ENCODE results near the gene SORCS2. TPM values are rescaled to one million over a fixed set of nuclear protein-coding genes. Genes with fewer than 3 reads are reported as not detected.

Gene SORCS2
- total and polyA plus RNA-seq, 2 of the 8 experiments (the other 6 are each of a cell fraction or from before 2014, with no cell fraction given): 0.36 to 1.8 TPM

DNA sequence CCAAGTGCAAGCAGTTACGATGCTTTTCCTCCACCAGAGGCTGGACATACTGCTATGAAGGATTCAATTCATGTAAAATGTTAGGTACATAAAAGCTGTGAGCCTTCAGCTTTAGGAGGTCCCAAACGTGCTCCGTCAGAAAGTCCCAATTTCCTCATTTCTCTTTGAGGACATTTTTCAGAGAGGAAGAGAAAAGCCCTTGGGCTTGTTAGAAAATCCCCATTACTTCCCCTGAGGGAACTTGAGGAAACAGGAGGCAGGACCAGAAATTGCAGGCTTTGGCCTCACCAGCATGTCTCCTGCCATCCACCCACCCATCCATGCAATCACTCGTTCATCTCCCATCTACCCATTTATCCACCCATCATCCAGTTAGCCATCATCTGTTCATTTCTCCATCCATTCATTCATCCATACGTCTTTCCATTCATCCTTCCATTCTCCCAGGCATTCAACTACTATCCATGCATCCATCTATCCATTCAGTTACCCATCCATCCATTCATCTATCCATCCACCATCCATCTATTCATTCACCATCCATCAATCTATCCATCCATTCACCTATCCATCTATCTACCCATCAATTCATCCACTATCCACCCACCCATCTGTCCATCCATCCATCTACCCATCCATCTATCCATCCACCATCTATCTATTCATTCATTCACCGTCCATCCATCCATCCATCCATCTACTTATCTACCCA lies 523.8 kb downstream of the SORCS2 start:
- no peak overlapping the region for H4K8ac ChIP-seq (ENCODE audit: extremely low read depth, insufficient read depth, low read length)
- H2BK20ac ChIP-seq (ENCODE audit: low read length): no peak overlapping the region
- H3K9ac ChIP-seq (replicated peaks in 1 of 4; ENCODE audit: extremely low read depth in 1 of 4, low read depth in 3 of 4, low read length in 3 of 4): no peak overlapping the region
- no peaks in the 10 kb centered on the region; a peak in 1 of 4 replicates for H3K9me3 ChIP-seq (ENCODE audit: insufficient read depth in 2 of 2, low read depth in 1 of 2, low read length in 1 of 2)
- peaks cover 8% of the 10 kb centered on the region for H3K23me2 ChIP-seq (ENCODE audit: low read depth, low read length)
- H3K79me2 ChIP-seq (ENCODE audit: control insufficient read depth in 1 of 2, insufficient read depth in 2 of 2, low read length in 2 of 2): no peaks in the 10 kb centered on the region
- no peak overlapping the region for H2BK15ac ChIP-seq (ENCODE audit: low read length)
- no peak overlapping the region for H3K4me3 ChIP-seq (ENCODE audit: extremely low read depth in 1 of 4, insufficient read depth in 2 of 4, low read depth in 3 of 4, low read length in 4 of 4)
- no peak overlapping the region for H4K5ac ChIP-seq (ENCODE audit: insufficient read length, low read depth, low read length)
- H2BK5ac ChIP-seq (ENCODE audit: low read depth, low read length): no peak overlapping the region
- H2BK12ac ChIP-seq (ENCODE audit: low read depth, low read length): no peak overlapping the region
- no peak for FAIRE-seq
- peaks cover 0 to 4% (median 2%) of the 10 kb centered on the region in 4 experiments; a peak in 3 of 7 replicates for H3K27me3 ChIP-seq (replicated peaks in 1 of 4; ENCODE audit: control insufficient read depth in 3 of 4, extremely low read depth in 1 of 4, insufficient read depth in 3 of 4, low read length in 3 of 4)
- H3K23ac ChIP-seq (ENCODE audit: insufficient read length): no peak overlapping the region
- no peak overlapping the region for H2AFZ ChIP-seq (ENCODE audit: low read length)
- H4K20me1 ChIP-seq (replicated peaks in 1 of 2; ENCODE audit: control insufficient read depth in 1 of 2, insufficient read depth in 2 of 2, low read length in 2 of 2): peaks cover 0 to 2% of the 10 kb centered on the region in 2 experiments
- H3K4me2 ChIP-seq (ENCODE audit: insufficient read depth in 1 of 2, low read depth in 2 of 2, low read length in 2 of 2): no peak overlapping the region
- 80 to 100% methylated on average over 2 to 6 of the region's 6 CpGs for WGBS, 2 experiments (ENCODE audit: extremely low coverage in 1 of 2, insufficient coverage in 1 of 2, insufficient read length in 1 of 2, insufficient replicate concordance in 2 of 2, low coverage in 1 of 2, low lambda C conversion rate in 2 of 2, missing lambda C conversion rate in 1 of 2)
- ChIA-PET POLR2A (ENCODE audit: partially characterized antibody) (no interaction called here), CTCF (ENCODE audit: partially characterized antibody) (interaction anchor here (0.7 to 1.6 kb wide), 3 partner anchors 11 to 33 kb away, joined by 3 to 7 read pairs (median 3); no protein-coding TSS in a partner anchor)
- no peak overlapping the region for H3K27ac ChIP-seq (ENCODE audit: low read depth, low read length)
- no peak overlapping the region for H4K91ac ChIP-seq (replicated peaks; ENCODE audit: insufficient read length, low read length)
- no peak for DNase-seq (ENCODE audit: low read depth in 1 of 2, low spot score in 2 of 2)
- no peak overlapping the region for H3K14ac ChIP-seq (ENCODE audit: insufficient read length)
- no peak overlapping the region for H3K18ac ChIP-seq (ENCODE audit: extremely low read depth, low read length)
- H2AK5ac ChIP-seq (ENCODE audit: low read depth, low read length): no peak overlapping the region
- H3K4ac ChIP-seq (replicated peaks; ENCODE audit: insufficient read length, low read depth, low read length): no peak overlapping the region
- H3K36me3 ChIP-seq (ENCODE audit: control insufficient read depth in 2 of 4, insufficient read depth in 4 of 4, low read length in 3 of 4): no peaks in the 10 kb centered on the region
- peaks cover 0 to 3% (median 1%) of the 10 kb centered on the region in 4 experiments; a peak in 4 of 7 replicates for H3K4me1 ChIP-seq (replicated peaks in 1 of 4; ENCODE audit: control insufficient read depth in 3 of 4, insufficient read depth in 4 of 4, low read length in 3 of 4)
- H3K79me1 ChIP-seq (ENCODE audit: low read depth, low read length): no peaks in the 10 kb centered on the region
- no peak overlapping the region for H2BK120ac ChIP-seq (replicated peaks; ENCODE audit: low read depth, low read length)
- no peak overlapping the region for H3K56ac ChIP-seq (replicated peaks; ENCODE audit: insufficient read length, low read depth, low read length)
- TF ChIP-seq EZH2 (IDR thresholded peaks at IDR 0.05; ENCODE audit: low read depth, low read length, severe bottlenecking): no peak
- TF ChIP-seq ZNF274 (IDR thresholded peaks at IDR 0.05; ENCODE audit: borderline replicate concordance, extremely low read depth, low read length): no peak
- TF ChIP-seq RBBP5 (IDR thresholded peaks at IDR 0.05; ENCODE audit: borderline replicate concordance, low read depth, low read length): no peak
- TF ChIP-seq BRCA1 (IDR thresholded peaks at IDR 0.05; ENCODE audit: low read depth, low read length): no peak
- TF ChIP-seq, protein P1, sequence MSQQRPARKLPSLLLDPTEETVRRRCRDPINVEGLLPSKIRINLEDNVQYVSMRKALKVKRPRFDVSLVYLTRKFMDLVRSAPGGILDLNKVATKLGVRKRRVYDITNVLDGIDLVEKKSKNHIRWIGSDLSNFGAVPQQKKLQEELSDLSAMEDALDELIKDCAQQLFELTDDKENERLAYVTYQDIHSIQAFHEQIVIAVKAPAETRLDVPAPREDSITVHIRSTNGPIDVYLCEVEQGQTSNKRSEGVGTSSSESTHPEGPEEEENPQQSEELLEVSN (IDR thresholded peaks at IDR 0.05): no peak
- no peak for TF ChIP-seq EGR1 (IDR thresholded peaks at IDR 0.05; ENCODE audit: borderline replicate concordance, low read depth, low read length)
- no peak for TF ChIP-seq FOSL1 (IDR thresholded peaks at IDR 0.05; ENCODE audit: insufficient read depth, low read depth, low read length)
- no peak for TF ChIP-seq KDM5A (IDR thresholded peaks at IDR 0.05; ENCODE audit: low read length)
- TF ChIP-seq BCL11A (IDR thresholded peaks at IDR 0.05; ENCODE audit: low read depth in 2 of 2, low read length in 2 of 2): no peak
